ENCODE measurements around the gene TRPM6.

The TRPM6 gene

DNA sequence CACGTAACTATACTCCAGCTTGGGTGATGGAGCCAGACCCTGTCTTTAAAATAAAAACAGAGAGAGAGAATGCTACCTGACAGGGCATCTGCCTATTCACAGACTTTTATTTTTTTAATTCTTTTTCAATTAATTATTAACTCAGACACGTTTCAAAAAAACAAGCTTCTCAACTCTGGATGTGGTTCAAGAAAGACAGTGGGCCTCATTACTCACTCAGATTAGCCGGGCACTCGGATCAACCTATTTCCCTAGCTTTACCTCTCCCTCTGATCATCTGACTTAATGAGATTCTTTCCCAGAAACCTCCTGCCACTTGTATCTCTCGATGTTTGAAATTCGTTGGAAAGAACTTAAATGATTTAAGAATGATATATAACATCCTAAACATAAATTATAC is 134.1 kb downstream of the TRPM6 start:
- TF ChIP-seq CTCF (conservative IDR thresholded peaks at IDR 0.05; ENCODE audit: control insufficient read depth, insufficient read depth, low read depth, low read length), result no peak
- DNase-seq (ENCODE audit: low read depth), result no peak
- no peak overlapping the region for H3K4me3 ChIP-seq (ENCODE audit: control insufficient read depth, low read depth, low read length)

- no peak for TF ChIP-seq CTCF (conservative IDR thresholded peaks at IDR 0.05; ENCODE audit: control insufficient read depth, insufficient read depth, low read depth, low read length)
- H3K4me3 ChIP-seq (ENCODE audit: control insufficient read depth, low read depth, low read length), result no peak overlapping the region
- no peak for DNase-seq (ENCODE audit: low read depth)
Observed at GRCh38 chr9:74748966-74749365, 138.8 kb downstream of the TRPM6 start.

GRCh38 chr9:74742792-74743730 is 144.7 kb downstream of the TRPM6 start:
- no peak overlapping the region for H3K4me3 ChIP-seq (ENCODE audit: control insufficient read depth, low read depth, low read length)
- peak; percentile 90 for TF ChIP-seq CTCF (conservative IDR thresholded peaks at IDR 0.05; ENCODE audit: control insufficient read depth, insufficient read depth, low read depth, low read length)
- peak; percentile 57 for DNase-seq (ENCODE audit: low read depth)

DNA sequence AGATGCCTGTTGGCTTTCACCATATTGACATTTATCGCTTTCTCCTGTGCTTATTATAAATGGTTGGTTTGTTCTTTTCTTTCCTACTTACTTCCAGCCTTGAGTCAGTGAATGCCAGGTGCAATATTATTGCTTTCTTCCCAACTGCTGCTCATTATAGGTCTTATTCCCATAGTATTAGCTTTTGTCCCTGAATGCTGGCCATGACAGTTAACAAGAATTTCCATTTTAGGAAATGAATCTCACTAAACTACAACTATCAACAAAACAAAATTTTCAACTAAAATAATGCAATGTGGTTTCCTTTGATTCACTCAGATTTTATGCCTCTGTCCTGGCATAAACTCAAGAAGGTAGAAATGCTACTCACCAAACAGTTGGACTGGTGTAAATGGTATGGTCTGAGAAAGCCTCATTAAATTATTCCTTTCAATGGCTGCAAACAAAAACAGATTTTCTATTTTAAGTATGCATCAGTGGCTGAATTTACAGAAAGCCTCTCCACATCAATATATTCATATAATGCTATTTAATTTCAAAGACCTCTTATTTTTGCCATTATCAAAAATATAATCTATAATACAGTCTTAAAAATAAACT is 145.4 kb downstream of the TRPM6 start:
- no peak for TF ChIP-seq CTCF (conservative IDR thresholded peaks at IDR 0.05; ENCODE audit: control insufficient read depth, insufficient read depth, low read depth, low read length)
- no peak overlapping the region for H3K4me3 ChIP-seq (ENCODE audit: control insufficient read depth, low read depth, low read length)
- DNase-seq (ENCODE audit: low read depth), result no peak

- DNase-seq (ENCODE audit: low read depth), result no peak
- no peak for TF ChIP-seq CTCF (conservative IDR thresholded peaks at IDR 0.05; ENCODE audit: control insufficient read depth, insufficient read depth, low read depth, low read length)
- H3K4me3 ChIP-seq (ENCODE audit: control insufficient read depth, low read depth, low read length), result no peak overlapping the region
Observed at GRCh38 chr9:74736646-74737045, 151.1 kb downstream of the TRPM6 start.

GRCh38 chr9:74735761-74736160 is 152.0 kb downstream of the TRPM6 start:
- no peak for DNase-seq (ENCODE audit: low read depth)
- H3K4me3 ChIP-seq (ENCODE audit: control insufficient read depth, low read depth, low read length), result no peak overlapping the region
- TF ChIP-seq CTCF (conservative IDR thresholded peaks at IDR 0.05; ENCODE audit: control insufficient read depth, insufficient read depth, low read depth, low read length), result no peak

All from fibroblast of mammary gland (primary cell).